Activated B cell treated with CpG ODN at 0.5 μM for 24 hours (primary cell): ENCODE measurements around the gene FSTL4. TPM values are rescaled to one million over a fixed set of nuclear protein-coding genes. Genes with fewer than 3 reads are reported as not detected.

ENCODE experiments used
- ATAC-seq: fragments of 200-7000 bp; cut with Tn5 transposase; one replicate; pipeline ENCODE4 v1.10.0; 2021; ENCODE audit warnings: low read depth, mild to moderate bottlenecking, moderate library complexity
- CTCF ChIA-PET: fragments of 350-600 bp; sonication (Branson Sonifier 250); formaldehyde crosslinking; loops from one replicate; lab custom pipeline; 2021; ENCODE audit warnings: antibody characterized with exemption; lab: Charles Lee
- POLR2A ChIA-PET: fragments of 350-600 bp; sonication (Branson Sonifier 250); formaldehyde crosslinking; loops from one replicate; lab custom pipeline; 2021; ENCODE audit warnings: antibody characterized with exemption; lab: Charles Lee
- DNase-seq: peaks from one replicate; pipeline ENCODE4 v3.0.0; 2022
- H3K27ac Mint-ChIP-seq: one replicate; pipeline ENCODE4 v1.8.0; 2020; ENCODE audit warnings: mixed read lengths
- H3K27me3 Mint-ChIP-seq: one replicate; pipeline ENCODE4 v1.8.0; 2021; ENCODE audit warnings: mixed read lengths
- H3K36me3 Mint-ChIP-seq: one replicate; pipeline ENCODE4 v1.8.0; 2021; ENCODE audit warnings: low read depth, mixed read lengths
- H3K4me1 Mint-ChIP-seq: one replicate; pipeline ENCODE4 v1.8.0; 2021; ENCODE audit warnings: mixed read lengths
- H3K4me3 Mint-ChIP-seq: one replicate; pipeline ENCODE4 v1.8.0; 2020; ENCODE audit warnings: mild to moderate bottlenecking, mixed read lengths
- H3K9me3 Mint-ChIP-seq: one replicate; pipeline ENCODE4 v1.8.0; 2020; ENCODE audit warnings: mixed read lengths
- intact Hi-C: fragments of 100-400 bp; cut with micrococcal nuclease; formaldehyde crosslinking; loops from one replicate; pipeline ENCODE4 v1.15.1; 2024
- total RNA-seq: library from RNA; stranded (reverse); gene quantifications from 2 replicates; pipeline ENCODE4 v1.2.3, GENCODE V29; 2022
- TF ChIP-seq, protein P1 (sequence below): fragments of 200-600 bp; IDR thresholded peaks from one replicate; pipeline ENCODE4 v1.8.0; 2022; ENCODE audit warnings: antibody characterized with exemption, mild to moderate bottlenecking

The FSTL4 gene
- total RNA-seq, 1 donor from 2014 or later: 1.7 TPM

- intact Hi-C loops: no loop called here
- ChIA-PET POLR2A (no interaction called here), CTCF (no interaction called here)
- H3K27me3 Mint-ChIP-seq: no peaks in the 10 kb centered on the region
- H3K9me3 Mint-ChIP-seq: no peaks in the 10 kb centered on the region
- H3K36me3 Mint-ChIP-seq: no peaks in the 10 kb centered on the region
- no peaks in the 10 kb centered on the region for H3K4me1 Mint-ChIP-seq
- TF ChIP-seq, protein P1, sequence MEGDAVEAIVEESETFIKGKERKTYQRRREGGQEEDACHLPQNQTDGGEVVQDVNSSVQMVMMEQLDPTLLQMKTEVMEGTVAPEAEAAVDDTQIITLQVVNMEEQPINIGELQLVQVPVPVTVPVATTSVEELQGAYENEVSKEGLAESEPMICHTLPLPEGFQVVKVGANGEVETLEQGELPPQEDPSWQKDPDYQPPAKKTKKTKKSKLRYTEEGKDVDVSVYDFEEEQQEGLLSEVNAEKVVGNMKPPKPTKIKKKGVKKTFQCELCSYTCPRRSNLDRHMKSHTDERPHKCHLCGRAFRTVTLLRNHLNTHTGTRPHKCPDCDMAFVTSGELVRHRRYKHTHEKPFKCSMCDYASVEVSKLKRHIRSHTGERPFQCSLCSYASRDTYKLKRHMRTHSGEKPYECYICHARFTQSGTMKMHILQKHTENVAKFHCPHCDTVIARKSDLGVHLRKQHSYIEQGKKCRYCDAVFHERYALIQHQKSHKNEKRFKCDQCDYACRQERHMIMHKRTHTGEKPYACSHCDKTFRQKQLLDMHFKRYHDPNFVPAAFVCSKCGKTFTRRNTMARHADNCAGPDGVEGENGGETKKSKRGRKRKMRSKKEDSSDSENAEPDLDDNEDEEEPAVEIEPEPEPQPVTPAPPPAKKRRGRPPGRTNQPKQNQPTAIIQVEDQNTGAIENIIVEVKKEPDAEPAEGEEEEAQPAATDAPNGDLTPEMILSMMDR: no peak
- ATAC-seq (no peak), DNase-seq (no peak)
- no peak overlapping the region for H3K27ac Mint-ChIP-seq
- no peak overlapping the region for H3K4me3 Mint-ChIP-seq
Measured at GRCh38 chr5:133466556-133467334, 145.6 kb downstream of the FSTL4 start.

GRCh38 chr5:133464013-133464412 lies 148.3 kb downstream of the FSTL4 start:
- H3K27me3 Mint-ChIP-seq: no peaks in the 10 kb centered on the region
- no peak overlapping the region for H3K4me3 Mint-ChIP-seq
- ChIA-PET CTCF (no interaction called here), POLR2A (no interaction called here)
- H3K9me3 Mint-ChIP-seq: no peaks in the 10 kb centered on the region
- no peak overlapping the region for H3K27ac Mint-ChIP-seq
- intact Hi-C loops: no loop called here
- no peaks in the 10 kb centered on the region for H3K36me3 Mint-ChIP-seq
- TF ChIP-seq, protein P1: no peak
- no peak for DNase-seq
- ATAC-seq: no peak
- no peaks in the 10 kb centered on the region for H3K4me1 Mint-ChIP-seq

DNA sequence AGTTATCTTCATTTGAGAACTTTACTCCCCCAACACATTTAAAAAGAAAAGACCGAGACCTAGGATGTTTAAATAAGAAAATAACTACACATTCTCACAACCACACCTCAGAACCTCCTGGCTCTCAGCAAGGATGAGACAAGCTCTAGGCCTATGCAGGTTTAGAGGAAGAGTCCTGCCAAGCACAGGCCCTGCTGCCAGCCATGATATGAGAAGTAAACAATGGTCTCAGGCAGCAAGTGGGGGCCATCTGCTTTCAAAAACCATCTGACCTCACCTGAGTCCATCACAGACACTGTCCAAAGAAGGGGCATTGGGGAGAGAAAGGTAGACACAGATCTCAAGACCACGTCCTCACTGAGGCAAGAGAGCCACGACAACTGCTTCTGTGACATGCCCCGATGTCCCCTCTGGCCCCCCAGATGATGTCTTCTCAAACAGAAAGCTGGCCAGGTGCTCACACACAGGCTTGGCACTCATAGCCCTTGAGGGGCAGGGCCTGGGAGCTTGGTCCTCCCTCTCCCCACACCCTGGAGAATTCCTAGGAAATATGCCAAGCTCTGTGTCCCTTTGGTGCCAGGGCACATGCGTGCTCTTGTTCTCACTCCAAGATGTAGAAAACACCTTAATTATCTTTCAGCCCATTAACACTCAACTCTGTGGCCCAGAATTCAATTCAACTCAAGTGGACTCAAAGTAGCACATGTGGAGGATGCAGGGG lies 150.4 kb downstream of the FSTL4 start:
- H3K4me3 Mint-ChIP-seq: no peak overlapping the region
- ATAC-seq: no peak
- ChIA-PET POLR2A (no interaction called here), CTCF (no interaction called here)
- no peaks in the 10 kb centered on the region for H3K36me3 Mint-ChIP-seq
- no peaks in the 10 kb centered on the region for H3K9me3 Mint-ChIP-seq
- no peak for DNase-seq
- no peaks in the 10 kb centered on the region for H3K4me1 Mint-ChIP-seq
- no peaks in the 10 kb centered on the region for H3K27me3 Mint-ChIP-seq
- intact Hi-C loops: no loop called here
- no peak overlapping the region for H3K27ac Mint-ChIP-seq
- TF ChIP-seq, protein P1: no peak

DNA sequence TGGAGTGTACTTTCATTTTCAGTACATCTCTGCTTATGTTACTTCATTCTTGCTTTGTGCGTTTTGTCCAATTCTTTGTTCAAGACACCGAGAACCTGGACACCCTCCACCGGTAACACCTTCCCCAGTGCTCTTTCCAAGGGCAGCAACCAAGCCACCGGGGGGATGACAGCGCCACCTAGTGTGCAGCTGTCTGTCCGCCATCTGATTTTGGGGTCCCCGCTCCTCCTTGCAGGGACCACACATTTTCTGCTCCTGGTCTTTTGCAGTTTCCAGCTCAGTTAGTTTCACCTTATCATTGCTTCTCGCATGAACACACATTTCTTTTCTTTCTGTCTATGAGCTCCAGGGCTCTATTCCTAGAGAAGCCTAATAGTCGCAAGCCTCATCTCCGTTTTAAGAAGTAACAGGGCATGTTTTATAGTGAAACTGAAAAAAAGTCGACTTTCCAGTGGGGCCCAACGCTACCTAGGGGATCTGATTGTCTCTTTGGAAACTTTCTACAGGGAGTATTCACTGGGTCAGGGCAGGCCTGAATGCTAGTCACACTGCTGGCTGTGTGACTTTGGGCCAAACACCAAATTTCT lies 152.1 kb downstream of the FSTL4 start:
- no peaks in the 10 kb centered on the region for H3K4me1 Mint-ChIP-seq
- H3K27ac Mint-ChIP-seq: no peak overlapping the region
- H3K4me3 Mint-ChIP-seq: no peak overlapping the region
- ATAC-seq (no peak), DNase-seq (peak; percentile 31)
- H3K36me3 Mint-ChIP-seq: no peaks in the 10 kb centered on the region
- POLR2A ChIA-PET: no interaction called here
- H3K9me3 Mint-ChIP-seq: no peaks in the 10 kb centered on the region
- TF ChIP-seq, protein P1: no peak
- CTCF ChIA-PET: interaction anchor here (0.8 to 2.0 kb wide), 8 partner anchors 26 to 352 kb away, joined by 3 to 6 read pairs (median 4); no protein-coding TSS in a partner anchor
- H3K27me3 Mint-ChIP-seq: no peaks in the 10 kb centered on the region
- intact Hi-C loops: loop anchor here (1.0 kb wide), 3 partner anchors 37 to 349 kb away; no protein-coding TSS in a partner anchor
